Measurements from ENCODE around the gene OMP. TPM values are rescaled to one million over a fixed set of nuclear protein-coding genes. Genes with fewer than 3 reads are reported as not detected.
A peak's percentile ranks its signal among the peaks of the same experiment; 100 is the strongest.

The OMP gene
- total and polyA plus RNA-seq, 2 of the 13 experiments (the other 11 are each of a cell fraction or from before 2014, with no cell fraction given) = not detected

- TF ChIP-seq DNMT3B (CRISPR knock-in tag; conservative IDR thresholded peaks at IDR 0.05) = no peak
- TF ChIP-seq SP5 (CRISPR knock-in tag; IDR thresholded peaks at IDR 0.05; ENCODE audit: borderline replicate concordance, low read depth) = peak; percentile 95
- TF ChIP-seq NONO (IDR thresholded peaks at IDR 0.05) = no peak
- peak; percentile 48; the same call in 1 of the 2 replicates for TF ChIP-seq NONO (CRISPR knock-in tag; conservative IDR thresholded peaks at IDR 0.05)
- TF ChIP-seq ATF4 (CRISPR knock-in tag; IDR thresholded peaks at IDR 0.05) = no peak
- no peak for TF ChIP-seq ZNF572 (CRISPR knock-in tag; IDR thresholded peaks at IDR 0.05)
- TF ChIP-seq NCOA2 (CRISPR knock-in tag; IDR thresholded peaks at IDR 0.05) = peak; percentile 73
- TF ChIP-seq ZNF235 (CRISPR knock-in tag; IDR thresholded peaks at IDR 0.05; ENCODE audit: borderline replicate concordance) = 0 out of 2 replicates have a peak, but pooled peaks have one; percentile 26
- peak; percentile 76 to 86 for TF ChIP-seq NR2F1 (CRISPR knock-in tag; IDR thresholded peaks at IDR 0.05)
- TF ChIP-seq ZNF710 (CRISPR knock-in tag; IDR thresholded peaks at IDR 0.05; ENCODE audit: borderline replicate concordance) = peak; percentile 65; the same call in 1 of the 2 replicates
- TF ChIP-seq ZMYM2 (CRISPR knock-in tag; IDR thresholded peaks at IDR 0.05) = peak; percentile 83
- peak; percentile 59; the same call in 1 of the 2 replicates for TF ChIP-seq ARID4A (CRISPR knock-in tag; IDR thresholded peaks at IDR 0.05; ENCODE audit: borderline replicate concordance)
- TF ChIP-seq TEAD3 (CRISPR knock-in tag; optimal IDR thresholded peaks at IDR 0.05; ENCODE audit: borderline replicate concordance) = peak; percentile 92
- 0 out of 4 replicates have a peak, but pooled peaks of 1 of the 2 experiments have one; percentile 45 for TF ChIP-seq KLF16 (CRISPR knock-in tag; IDR thresholded peaks at IDR 0.05)
- peak; percentile 74; the same call in 1 of the 2 replicates for TF ChIP-seq ZNF230 (CRISPR knock-in tag; IDR thresholded peaks at IDR 0.05)
- TF ChIP-seq ZNF20 (CRISPR knock-in tag; IDR thresholded peaks at IDR 0.05) = no peak
- peak; percentile 95 for TF ChIP-seq RCOR2 (CRISPR knock-in tag; IDR thresholded peaks at IDR 0.05)
- TF ChIP-seq ZNF761 (CRISPR knock-in tag; conservative IDR thresholded peaks at IDR 0.05) = 0 out of 2 replicates have a peak, but pooled peaks have one; percentile 56
- peak; percentile 62; the same call in 1 of the 2 replicates for TF ChIP-seq IKZF5 (CRISPR knock-in tag; IDR thresholded peaks at IDR 0.05)
- no peak for TF ChIP-seq ZNF672 (CRISPR knock-in tag; IDR thresholded peaks at IDR 0.05)
- TF ChIP-seq ZFX (CRISPR knock-in tag; IDR thresholded peaks at IDR 0.05; ENCODE audit: low read depth) = peak; percentile 84
- TF ChIP-seq RFX5 (IDR thresholded peaks at IDR 0.05; ENCODE audit: low read depth, low read length) = no peak
- TF ChIP-seq HMG20B (CRISPR knock-in tag; conservative IDR thresholded peaks at IDR 0.05) = 0 out of 2 replicates have a peak, but pooled peaks have one; percentile 63
These were observed 42.3 kb downstream of the OMP start (continued) for GRCh38 chr11:77144857-77145428.

All from HepG2 (cell line).